H1 (cell line): ENCODE results near the gene GCSAM. TPM values are rescaled to one million over a fixed set of nuclear protein-coding genes. Genes with fewer than 3 reads are reported as not detected.

ENCODE experiments used
- BCL11A ChIP-seq, 2 experiments: IDR thresholded peaks; one replicate each; pipeline ENCODE4 v1.6.1; 2011; ENCODE audit warnings: low read depth in 2 of 2, low read length in 2 of 2, mild to moderate bottlenecking in 2 of 2
- polyA plus RNA-seq, 7 experiments: library from polyadenylated mRNA; depleted of rRNA in 3 of 7; stranded (reverse) in 5 of 7; unstranded in 2 of 7; fragments of >200 nt in 5 of 7; fragments of 200-250 nt in 2 of 7; gene quantifications; 1 replicate in 5 of 7; 2 replicates in 1 of 7; 4 replicates in 1 of 7; pipeline versions ENCODE4 v1.2.1 to v1.2.3, GENCODE V29; 2011 to 2013; ENCODE audit warnings: missing spikeins in 2 of 7, mixed read lengths in 2 of 7
- total RNA-seq: library from RNA; stranded (reverse); fragmentation: NEBNext Ultra II Directional; extraction: Animal tissue kit (Norgen Biotek cat#: 25700); gene quantifications from 2 replicates; pipeline ENCODE4 v1.2.1, GENCODE V29; 2021

GCSAM gene
- total and polyA plus RNA-seq, 2 of the 8 experiments (the other 6 are each of a cell fraction or from before 2014, with no cell fraction given): not detected

DNA sequence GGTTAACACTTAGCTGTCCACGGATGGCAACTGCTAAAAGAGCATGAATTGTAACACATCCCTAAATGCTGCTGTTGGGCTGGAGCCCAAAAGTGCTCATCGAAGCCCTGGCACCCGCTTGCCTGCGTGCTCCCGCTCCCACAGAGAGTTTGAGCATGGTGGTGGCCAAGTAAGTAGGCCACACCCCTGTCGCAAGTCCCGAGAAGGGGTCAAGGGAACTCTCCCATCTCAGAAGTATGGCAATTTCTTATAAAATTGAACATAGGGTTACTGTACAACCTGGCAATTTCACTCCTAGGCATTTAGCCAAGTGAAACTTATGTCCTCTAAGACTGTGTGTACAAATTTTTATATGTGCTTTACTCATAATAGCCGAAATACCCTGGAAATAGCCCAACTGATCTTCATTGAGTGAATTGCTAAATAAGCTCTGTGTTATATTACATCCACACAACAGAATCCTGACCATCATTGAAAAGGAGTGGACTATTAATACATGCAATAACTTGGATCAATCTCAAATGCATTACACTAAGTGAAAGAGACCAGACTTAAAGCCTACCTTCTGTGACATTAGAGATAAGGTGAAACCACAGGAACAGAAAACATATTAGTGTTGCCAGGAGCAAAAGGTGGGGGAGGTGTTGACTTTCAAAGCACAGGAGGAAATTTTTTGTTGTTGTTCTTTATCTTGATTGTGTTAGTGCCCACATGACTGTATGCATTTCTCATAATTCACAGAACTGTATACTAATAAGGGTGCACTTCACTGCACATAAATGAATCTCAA lies 1.5 kb upstream of the GCSAM start (continued):
- no peak for TF ChIP-seq BCL11A (IDR thresholded peaks at IDR 0.05; ENCODE audit: low read depth in 2 of 2, low read length in 2 of 2)
